ENCODE measurements around the gene VASH1.

Gene VASH1

DNA sequence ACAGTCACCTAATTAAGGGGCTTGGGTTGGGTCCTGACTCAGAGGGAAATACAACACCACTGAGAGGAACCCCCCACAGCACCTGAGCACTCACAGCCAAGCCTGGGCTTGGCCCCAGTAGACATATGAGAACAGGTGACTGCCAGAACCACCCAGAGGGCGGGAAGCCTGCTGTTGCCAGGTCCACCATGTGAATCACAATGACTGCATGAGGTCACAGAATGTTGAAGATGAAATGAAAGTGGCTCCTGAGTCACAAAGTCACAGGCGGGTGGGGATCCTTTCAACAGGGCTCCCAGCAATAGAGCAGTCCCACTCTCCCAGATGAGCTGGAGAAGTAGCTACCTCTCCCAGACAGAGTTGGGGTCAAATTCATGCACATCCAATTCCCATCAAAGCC is 64.9 kb downstream of the VASH1 start, which contains the start of gene LRRC74A:
TSS of gene LRRC74A (plus strand) at position 287 of the 400 bp plus-strand sequence. CDS start 290 bp downstream, outside the sequence.
- Histone ChIP-seq H2BK120ac (ENCODE audit: low read depth, low read length) (no peak within 1 kb of the TSS), H3K27ac (ENCODE audit: low read depth, low read length) (no peak within 1 kb of the TSS), H3K79me2 (ENCODE audit: control insufficient read depth, insufficient read depth, low read length) (no peaks in the 10 kb centered on the region), H3K79me1 (ENCODE audit: low read length) (no peaks in the 10 kb centered on the region), H3K18ac (ENCODE audit: low read length) (no peak within 1 kb of the TSS), H2BK15ac (replicated peaks; ENCODE audit: low read depth) (no peak within 1 kb of the TSS), H3K27me3 (ENCODE audit: insufficient read depth, low read length, poor library complexity) (no peaks in the 10 kb centered on the region), H4K8ac (ENCODE audit: low read depth, low read length) (no peak within 1 kb of the TSS), H3K4me3 (ENCODE audit: low read length) (no peak within 1 kb of the TSS), H3K36me3 (ENCODE audit: control insufficient read depth, insufficient read depth, low read length) (no peaks in the 10 kb centered on the region), H3K4ac (ENCODE audit: low read depth, low read length) (no peak within 1 kb of the TSS), H2AK5ac (ENCODE audit: low read length) (no peak within 1 kb of the TSS), H2BK5ac (ENCODE audit: low read length) (no peak within 1 kb of the TSS), H3K4me2 (ENCODE audit: low read length) (no peak within 1 kb of the TSS), H3K9ac (ENCODE audit: low read length) (no peak within 1 kb of the TSS), H4K5ac (ENCODE audit: low read length) (no peak within 1 kb of the TSS), H3K4me1 (ENCODE audit: control insufficient read depth, low read depth, low read length) (no peaks in the 10 kb centered on the region), H3K56ac (ENCODE audit: low read length) (no peak within 1 kb of the TSS), H3K23ac (ENCODE audit: low read length) (no peak within 1 kb of the TSS)
- no peak for DNase-seq
- no CpG with 5 or more reads among the region's 2 CpGs for WGBS (ENCODE audit: extremely low coverage, insufficient coverage, low lambda C conversion rate)

DNA sequence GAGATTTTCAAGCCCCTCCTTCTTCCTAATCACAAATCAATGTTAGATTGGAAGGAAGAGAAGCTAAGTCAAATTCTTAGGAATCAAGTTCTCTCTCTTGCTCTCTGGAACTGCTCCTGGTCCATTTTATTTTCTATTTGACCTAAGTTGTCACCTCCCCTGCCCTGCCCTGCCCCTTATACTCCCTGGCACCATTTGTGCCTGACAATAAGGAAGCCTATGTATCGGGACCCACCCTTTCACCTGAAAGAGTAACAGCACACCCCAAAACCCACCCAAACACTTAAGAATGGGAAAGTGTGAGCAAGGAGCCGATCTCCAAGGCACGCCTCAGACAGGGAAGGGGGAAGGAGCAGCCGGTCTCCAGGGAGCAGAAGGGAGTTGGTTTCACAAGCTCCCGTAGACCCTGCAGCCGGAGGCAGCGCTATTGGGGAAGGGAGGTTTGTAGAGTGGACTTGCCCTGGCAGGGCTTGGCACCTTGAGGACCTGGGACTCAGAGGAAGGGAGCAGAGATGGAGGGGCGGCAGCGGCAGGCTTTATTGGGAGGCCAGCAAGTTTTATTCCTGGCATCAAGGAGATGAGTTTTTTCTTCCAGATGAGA is 66.5 kb downstream of the VASH1 start:
- no peak overlapping the region for H2BK120ac ChIP-seq (ENCODE audit: low read depth, low read length)
- no peak overlapping the region for H2AK5ac ChIP-seq (ENCODE audit: low read length)
- H3K27me3 ChIP-seq (ENCODE audit: insufficient read depth, low read length, poor library complexity), result no peaks in the 10 kb centered on the region
- no peaks in the 10 kb centered on the region for H3K36me3 ChIP-seq (ENCODE audit: control insufficient read depth, insufficient read depth, low read length)
- no peaks in the 10 kb centered on the region for H3K79me1 ChIP-seq (ENCODE audit: low read length)
- H3K9ac ChIP-seq (ENCODE audit: low read length), result no peak overlapping the region
- H3K4me3 ChIP-seq (ENCODE audit: low read length), result no peak overlapping the region
- H4K8ac ChIP-seq (ENCODE audit: low read depth, low read length), result no peak overlapping the region
- H3K27ac ChIP-seq (ENCODE audit: low read depth, low read length), result no peak overlapping the region
- H3K4me1 ChIP-seq (ENCODE audit: control insufficient read depth, low read depth, low read length), result no peaks in the 10 kb centered on the region
- no peak overlapping the region for H3K4me2 ChIP-seq (ENCODE audit: low read length)
- no peak overlapping the region for H3K56ac ChIP-seq (ENCODE audit: low read length)
- no peaks in the 10 kb centered on the region for H3K79me2 ChIP-seq (ENCODE audit: control insufficient read depth, insufficient read depth, low read length)
- no peak overlapping the region for H3K18ac ChIP-seq (ENCODE audit: low read length)
- no peak for DNase-seq
- H2BK15ac ChIP-seq (replicated peaks; ENCODE audit: low read depth), result no peak overlapping the region
- no CpG with 5 or more reads among the region's 9 CpGs for WGBS (ENCODE audit: extremely low coverage, insufficient coverage, low lambda C conversion rate)
- no peak overlapping the region for H4K5ac ChIP-seq (ENCODE audit: low read length)
- no peak overlapping the region for H2BK5ac ChIP-seq (ENCODE audit: low read length)
- H3K23ac ChIP-seq (ENCODE audit: low read length), result no peak overlapping the region
- H3K4ac ChIP-seq (ENCODE audit: low read depth, low read length), result no peak overlapping the region

DNA sequence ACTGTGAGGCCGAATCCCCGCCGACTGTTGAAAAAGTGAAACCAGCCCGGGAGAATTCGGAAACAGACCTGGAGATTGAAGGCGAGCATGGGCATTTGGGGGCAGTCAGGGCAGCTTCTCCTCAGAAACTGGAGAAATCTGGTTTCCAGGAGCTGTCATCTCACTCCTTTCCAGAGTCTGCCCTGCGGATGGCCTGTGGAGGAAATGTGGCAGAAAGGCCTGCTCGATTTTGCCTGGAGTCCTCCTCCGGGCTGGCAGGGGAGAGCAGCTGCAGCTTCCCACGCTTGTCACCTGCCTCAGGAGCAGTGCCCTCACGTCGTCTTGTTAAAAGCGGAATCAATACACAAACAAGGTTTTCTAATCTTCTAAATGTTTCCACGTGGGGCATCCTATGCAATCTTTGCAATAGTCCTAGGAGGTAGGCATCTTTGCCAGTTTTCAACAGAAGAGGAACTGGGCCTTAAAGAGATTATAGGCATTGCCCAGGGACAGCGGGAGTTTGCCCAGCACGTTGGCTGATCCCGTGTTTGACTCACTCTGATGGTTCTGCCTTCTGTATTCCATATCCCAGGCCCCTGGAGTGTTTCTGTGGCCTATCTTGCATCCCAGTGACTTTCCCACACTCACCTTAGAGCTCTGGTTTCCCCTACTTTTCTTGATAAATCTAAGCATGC is 67.2 kb downstream of the VASH1 start:
- no peak overlapping the region for H4K5ac ChIP-seq (ENCODE audit: low read length)
- no peak overlapping the region for H3K18ac ChIP-seq (ENCODE audit: low read length)
- no peaks in the 10 kb centered on the region for H3K79me2 ChIP-seq (ENCODE audit: control insufficient read depth, insufficient read depth, low read length)
- H3K4me1 ChIP-seq (ENCODE audit: control insufficient read depth, low read depth, low read length), result no peaks in the 10 kb centered on the region
- H2BK5ac ChIP-seq (ENCODE audit: low read length), result no peak overlapping the region
- WGBS (ENCODE audit: extremely low coverage, insufficient coverage, low lambda C conversion rate), result no CpG with 5 or more reads among the region's 17 CpGs
- H3K4me2 ChIP-seq (ENCODE audit: low read length), result no peak overlapping the region
- no peak overlapping the region for H3K4ac ChIP-seq (ENCODE audit: low read depth, low read length)
- no peak for DNase-seq
- no peak overlapping the region for H3K27ac ChIP-seq (ENCODE audit: low read depth, low read length)
- H3K9ac ChIP-seq (ENCODE audit: low read length), result no peak overlapping the region
- H2AK5ac ChIP-seq (ENCODE audit: low read length), result no peak overlapping the region
- no peaks in the 10 kb centered on the region for H3K36me3 ChIP-seq (ENCODE audit: control insufficient read depth, insufficient read depth, low read length)
- H3K56ac ChIP-seq (ENCODE audit: low read length), result no peak overlapping the region
- H4K8ac ChIP-seq (ENCODE audit: low read depth, low read length), result no peak overlapping the region
- H2BK15ac ChIP-seq (replicated peaks; ENCODE audit: low read depth), result no peak overlapping the region
- no peaks in the 10 kb centered on the region for H3K79me1 ChIP-seq (ENCODE audit: low read length)
- H2BK120ac ChIP-seq (ENCODE audit: low read depth, low read length), result no peak overlapping the region
- no peak overlapping the region for H3K23ac ChIP-seq (ENCODE audit: low read length)
- no peak overlapping the region for H3K4me3 ChIP-seq (ENCODE audit: low read length)
- H3K27me3 ChIP-seq (ENCODE audit: insufficient read depth, low read length, poor library complexity), result no peaks in the 10 kb centered on the region

DNA sequence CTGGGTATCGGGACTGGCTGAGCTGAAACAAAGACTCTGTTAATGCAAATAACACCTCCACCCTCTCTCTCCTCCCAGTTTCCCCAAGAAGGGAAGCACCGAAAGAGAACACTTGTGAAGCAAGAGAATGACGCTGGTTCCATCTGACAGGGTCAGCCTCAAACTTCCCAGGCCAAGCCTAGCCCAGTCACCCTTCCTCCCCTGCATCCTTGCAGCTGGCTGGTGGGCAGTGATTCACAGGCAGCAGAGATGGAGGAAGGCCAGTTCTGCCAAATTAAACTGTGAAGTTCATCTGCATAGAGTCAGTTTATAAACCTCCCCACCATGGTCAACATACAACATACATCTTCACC is 67.7 kb downstream of the VASH1 start:
- H2BK120ac ChIP-seq (ENCODE audit: low read depth, low read length), result no peak overlapping the region

DNA sequence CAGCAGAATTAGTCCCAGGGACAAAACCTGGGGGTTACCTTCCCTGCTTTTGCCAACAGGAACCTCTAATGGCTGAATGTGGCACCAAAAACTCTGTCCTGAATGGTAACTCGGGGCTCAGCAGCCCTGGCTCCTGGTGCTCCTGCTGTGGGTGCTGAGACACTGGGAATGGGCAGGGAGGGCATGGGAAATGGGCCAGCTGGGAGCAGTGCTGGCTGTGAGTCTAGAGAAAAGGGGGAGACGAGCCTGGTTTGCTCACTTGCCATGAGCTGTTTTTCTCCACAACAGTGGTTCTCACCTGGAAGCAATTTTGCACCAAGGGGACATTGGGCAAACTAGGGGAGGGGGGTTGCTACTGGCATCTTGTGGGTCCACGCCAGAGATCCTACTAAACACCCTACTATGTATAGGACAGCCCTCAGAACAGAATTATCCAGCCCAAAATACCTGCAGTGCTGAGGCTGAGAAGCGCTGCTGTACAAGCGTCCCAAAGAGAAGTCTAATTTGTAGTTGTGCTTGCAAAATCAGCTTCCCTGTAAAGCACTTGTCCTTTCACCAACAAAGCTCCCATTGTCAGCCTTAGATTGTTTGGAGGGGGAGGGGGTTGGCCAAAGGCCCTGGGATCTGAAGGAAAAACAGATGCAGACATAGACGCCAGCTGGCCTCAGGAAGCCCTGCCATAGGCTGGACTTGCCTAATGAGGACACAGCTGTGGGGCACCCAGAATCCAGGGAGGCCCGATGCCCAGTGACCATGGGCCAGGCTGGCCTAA is 68.6 kb downstream of the VASH1 start:
- H3K4me3 ChIP-seq (ENCODE audit: low read length), result no peak overlapping the region
- no CpG with 5 or more reads among the region's 7 CpGs for WGBS (ENCODE audit: extremely low coverage, insufficient coverage, low lambda C conversion rate)
- DNase-seq, result no peak
- no peaks in the 10 kb centered on the region for H3K79me1 ChIP-seq (ENCODE audit: low read length)
- no peak overlapping the region for H3K18ac ChIP-seq (ENCODE audit: low read length)
- H2BK15ac ChIP-seq (replicated peaks; ENCODE audit: low read depth), result no peak overlapping the region
- no peak overlapping the region for H4K5ac ChIP-seq (ENCODE audit: low read length)
- no peak overlapping the region for H2BK5ac ChIP-seq (ENCODE audit: low read length)
- H4K8ac ChIP-seq (ENCODE audit: low read depth, low read length), result no peak overlapping the region
- no peaks in the 10 kb centered on the region for H3K27me3 ChIP-seq (ENCODE audit: insufficient read depth, low read length, poor library complexity)
- H2BK120ac ChIP-seq (ENCODE audit: low read depth, low read length), result no peak overlapping the region
- no peak overlapping the region for H3K56ac ChIP-seq (ENCODE audit: low read length)
- no peak overlapping the region for H3K4ac ChIP-seq (ENCODE audit: low read depth, low read length)
- H3K23ac ChIP-seq (ENCODE audit: low read length), result no peak overlapping the region
- no peaks in the 10 kb centered on the region for H3K4me1 ChIP-seq (ENCODE audit: control insufficient read depth, low read depth, low read length)
- no peaks in the 10 kb centered on the region for H3K79me2 ChIP-seq (ENCODE audit: control insufficient read depth, insufficient read depth, low read length)
- H3K4me2 ChIP-seq (ENCODE audit: low read length), result no peak overlapping the region
- no peaks in the 10 kb centered on the region for H3K36me3 ChIP-seq (ENCODE audit: control insufficient read depth, insufficient read depth, low read length)
- H2AK5ac ChIP-seq (ENCODE audit: low read length), result no peak overlapping the region
- H3K9ac ChIP-seq (ENCODE audit: low read length), result no peak overlapping the region
- no peak overlapping the region for H3K27ac ChIP-seq (ENCODE audit: low read depth, low read length)

More for the DNA sequence above, 67.7 kb downstream of the VASH1 start:
- Histone ChIP-seq H2AK5ac (ENCODE audit: low read length) (no peak overlapping the region), H3K4me2 (ENCODE audit: low read length) (no peak overlapping the region), H3K27ac (ENCODE audit: low read depth, low read length) (no peak overlapping the region), H3K18ac (ENCODE audit: low read length) (no peak overlapping the region), H3K79me1 (ENCODE audit: low read length) (no peaks in the 10 kb centered on the region), H4K8ac (ENCODE audit: low read depth, low read length) (no peak overlapping the region), H3K4me3 (ENCODE audit: low read length) (no peak overlapping the region), H2BK15ac (replicated peaks; ENCODE audit: low read depth) (no peak overlapping the region), H3K36me3 (ENCODE audit: control insufficient read depth, insufficient read depth, low read length) (no peaks in the 10 kb centered on the region), H3K27me3 (ENCODE audit: insufficient read depth, low read length, poor library complexity) (no peaks in the 10 kb centered on the region), H2BK5ac (ENCODE audit: low read length) (no peak overlapping the region), H3K9ac (ENCODE audit: low read length) (no peak overlapping the region), H3K56ac (ENCODE audit: low read length) (no peak overlapping the region), H3K79me2 (ENCODE audit: control insufficient read depth, insufficient read depth, low read length) (no peaks in the 10 kb centered on the region), H3K23ac (ENCODE audit: low read length) (no peak overlapping the region), H3K4me1 (ENCODE audit: control insufficient read depth, low read depth, low read length) (no peaks in the 10 kb centered on the region), H3K4ac (ENCODE audit: low read depth, low read length) (no peak overlapping the region), H4K5ac (ENCODE audit: low read length) (no peak overlapping the region)
- no CpG with 5 or more reads among the region's 3 CpGs for WGBS (ENCODE audit: extremely low coverage, insufficient coverage, low lambda C conversion rate)
- peak; percentile 47 for DNase-seq
